A549 (cell line): ENCODE results near the gene CELF2.

Source experiments
- CEBPB ChIP-seq, 2 experiments: fragments of >200 bp in 1 of 2; sonication (Bioruptor Twin) in 1 of 2; formaldehyde crosslinking in 1 of 2; IDR thresholded peaks; 2 replicates each; pipeline ENCODE4 v1.6.1; 2012 to 2016
- HOXA7 ChIP-seq: fragments of 250-450 bp; sonication (Bioruptor Pico); IDR thresholded peaks from 2 replicates; pipeline ENCODE4 v1.5.0; 2020; ENCODE audit warnings: mild to moderate bottlenecking, moderate library complexity
- POLR2A ChIP-seq: IDR thresholded peaks from 2 replicates; pipeline ENCODE4 v1.6.1; 2012; ENCODE audit warnings: mild to moderate bottlenecking, low read length
- RNF2 ChIP-seq: fragments of 200-600 bp; sonication (generic); IDR thresholded peaks from 2 replicates; pipeline ENCODE4 v1.6.1; 2016; ENCODE audit warnings: low read depth, mild to moderate bottlenecking, antibody characterized with exemption, moderate library complexity, borderline replicate concordance
- SREBF2 ChIP-seq: fragments of 450-650 bp; IDR thresholded peaks from 2 replicates; pipeline ENCODE4 v1.6.1; 2014; ENCODE audit warnings: mild to moderate bottlenecking, moderate library complexity
- TF ChIP-seq, protein P1 (sequence below): fragments of >200 bp; sonication (Bioruptor Twin); formaldehyde crosslinking; IDR thresholded peaks from 3 replicates; pipeline ENCODE4 v1.5.1; 2016

- TF ChIP-seq, protein P1, sequence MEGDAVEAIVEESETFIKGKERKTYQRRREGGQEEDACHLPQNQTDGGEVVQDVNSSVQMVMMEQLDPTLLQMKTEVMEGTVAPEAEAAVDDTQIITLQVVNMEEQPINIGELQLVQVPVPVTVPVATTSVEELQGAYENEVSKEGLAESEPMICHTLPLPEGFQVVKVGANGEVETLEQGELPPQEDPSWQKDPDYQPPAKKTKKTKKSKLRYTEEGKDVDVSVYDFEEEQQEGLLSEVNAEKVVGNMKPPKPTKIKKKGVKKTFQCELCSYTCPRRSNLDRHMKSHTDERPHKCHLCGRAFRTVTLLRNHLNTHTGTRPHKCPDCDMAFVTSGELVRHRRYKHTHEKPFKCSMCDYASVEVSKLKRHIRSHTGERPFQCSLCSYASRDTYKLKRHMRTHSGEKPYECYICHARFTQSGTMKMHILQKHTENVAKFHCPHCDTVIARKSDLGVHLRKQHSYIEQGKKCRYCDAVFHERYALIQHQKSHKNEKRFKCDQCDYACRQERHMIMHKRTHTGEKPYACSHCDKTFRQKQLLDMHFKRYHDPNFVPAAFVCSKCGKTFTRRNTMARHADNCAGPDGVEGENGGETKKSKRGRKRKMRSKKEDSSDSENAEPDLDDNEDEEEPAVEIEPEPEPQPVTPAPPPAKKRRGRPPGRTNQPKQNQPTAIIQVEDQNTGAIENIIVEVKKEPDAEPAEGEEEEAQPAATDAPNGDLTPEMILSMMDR: no peak
- TF ChIP-seq POLR2A (no peak), CEBPB (IDR thresholded peaks at IDR 0.05) (no peak), RNF2 (no peak), SREBF2 (no peak), HOXA7 (CRISPR knock-in tag) (no peak)
Observed at GRCh38 chr10:11178606-11179515, 161.2 kb downstream of the CELF2 start.
